ENCODE results near the gene ETV3L. TPM values are rescaled to one million over a fixed set of nuclear protein-coding genes. Genes with fewer than 3 reads are reported as not detected.
"Not testable (repeated sequence)": the region's sequence is repeated elsewhere in the genome, so short reads cannot be mapped to it uniquely, and the experiment has no call there.

The ETV3L gene
- total and polyA plus RNA-seq, 3 experiments from 2014 or later, result not detected

GRCh38 chr1:157056269-157056668, 43.3 kb downstream of the ETV3L start:
- peaks cover 0 to 7% (median 2%) of the 10 kb centered on the region in 3 donors for H3K36me3 Mint-ChIP-seq
- peaks cover 12 to 24% (median 13%) of the 10 kb centered on the region in 5 donors for H3K9me3 Mint-ChIP-seq
- ChIA-PET CTCF (no interaction called here), POLR2A (no interaction called here)
- H3K36me3 ChIP-seq (ENCODE audit: insufficient read depth, low read length), result no peaks in the 10 kb centered on the region
- H3K27me3 Mint-ChIP-seq, result peaks cover 40 to 71% of the 10 kb centered on the region in 2 donors
- no peak overlapping the region for H3K4me3 ChIP-seq (ENCODE audit: low read length)
- no peak for DNase-seq
- H3K4me1 Mint-ChIP-seq, result no peaks in the 10 kb centered on the region
- no peaks in the 10 kb centered on the region for H3K9me3 ChIP-seq (ENCODE audit: low read length)
- H3K27ac Mint-ChIP-seq, result no peak overlapping the region
- no peak overlapping the region for H3K4me3 Mint-ChIP-seq
- H3K4me1 ChIP-seq (ENCODE audit: insufficient read depth, low read length), result no peaks in the 10 kb centered on the region
- no peaks in the 10 kb centered on the region for H3K27me3 ChIP-seq (ENCODE audit: insufficient read depth, low read length, poor library complexity, severe bottlenecking)
- no peak overlapping the region for H3K27ac ChIP-seq (ENCODE audit: low read depth, low read length)

GRCh38 chr1:157055729-157056128, 43.9 kb downstream of the ETV3L start:
- Mint-ChIP-seq H3K27ac (peak overlapping the region in 1 of 8 donors; percentile 62), H3K4me3 (peak overlapping the region in 1 of 7 donors; percentile 28), H3K9me3 (peaks cover 13 to 20% (median 15%) of the 10 kb centered on the region in 5 donors), H3K27me3 (peaks cover 40 to 71% of the 10 kb centered on the region in 2 donors)
- H3K4me1 ChIP-seq (ENCODE audit: insufficient read depth, low read length); H3K9me3 ChIP-seq (ENCODE audit: low read length); H3K27me3 ChIP-seq (ENCODE audit: insufficient read depth, low read length, poor library complexity, severe bottlenecking); CTCF ChIA-PET; H3K36me3 Mint-ChIP-seq; POLR2A ChIA-PET; H3K36me3 ChIP-seq (ENCODE audit: insufficient read depth, low read length); H3K4me1 Mint-ChIP-seq; DNase-seq; H3K27ac ChIP-seq (ENCODE audit: low read depth, low read length); H3K4me3 ChIP-seq (ENCODE audit: low read length): not testable (repeated sequence)

GRCh38 chr1:157050836-157051235, 48.8 kb downstream of the ETV3L start:
- Mint-ChIP-seq H3K27me3 (peaks cover 54 to 72% of the 10 kb centered on the region in 2 donors), H3K9me3 (peaks cover 14 to 23% (median 17%) of the 10 kb centered on the region in 5 donors), H3K36me3 (peaks cover 1 to 10% (median 4%) of the 10 kb centered on the region in 3 donors), H3K27ac (no peak overlapping the region), H3K4me1 (peaks cover 6 to 10% (median 9%) of the 10 kb centered on the region in 3 donors), H3K4me3 (no peak overlapping the region)
- H3K4me3 ChIP-seq (ENCODE audit: low read length), result no peak overlapping the region
- CTCF ChIA-PET, result no interaction called here
- peaks cover 15% of the 10 kb centered on the region for H3K27me3 ChIP-seq (ENCODE audit: insufficient read depth, low read length, poor library complexity, severe bottlenecking)
- no peaks in the 10 kb centered on the region for H3K36me3 ChIP-seq (ENCODE audit: insufficient read depth, low read length)
- H3K27ac ChIP-seq (ENCODE audit: low read depth, low read length), result no peak overlapping the region
- no peaks in the 10 kb centered on the region for H3K9me3 ChIP-seq (ENCODE audit: low read length)
- DNase-seq, result no peak
- peaks cover 4% of the 10 kb centered on the region for H3K4me1 ChIP-seq (ENCODE audit: insufficient read depth, low read length)
- POLR2A ChIA-PET, result no interaction called here

- H3K36me3 Mint-ChIP-seq, result peaks cover 1 to 6% (median 2%) of the 10 kb centered on the region in 3 donors
- peaks cover 9 to 16% (median 13%) of the 10 kb centered on the region in 3 donors for H3K4me1 Mint-ChIP-seq
- ChIA-PET CTCF (no interaction called here), POLR2A (no interaction called here)
- peak overlapping the region in 1 of 8 donors; percentile 2 for H3K27ac Mint-ChIP-seq
- H3K4me3 Mint-ChIP-seq, result peak overlapping the region; percentile 3 to 67 (median 40)
- Histone ChIP-seq H3K27me3 (ENCODE audit: insufficient read depth, low read length, poor library complexity, severe bottlenecking) (peaks cover 24% of the 10 kb centered on the region), H3K36me3 (ENCODE audit: insufficient read depth, low read length) (no peaks in the 10 kb centered on the region), H3K4me1 (ENCODE audit: insufficient read depth, low read length) (peaks cover 4% of the 10 kb centered on the region), H3K4me3 (ENCODE audit: low read length) (no peak overlapping the region), H3K27ac (ENCODE audit: low read depth, low read length) (no peak overlapping the region), H3K9me3 (ENCODE audit: low read length) (no peaks in the 10 kb centered on the region)
- peaks cover 8 to 13% (median 12%) of the 10 kb centered on the region in 5 donors for H3K9me3 Mint-ChIP-seq
- no peak for DNase-seq
- peaks cover 52 to 87% of the 10 kb centered on the region in 2 donors for H3K27me3 Mint-ChIP-seq
Observed at GRCh38 chr1:157047062-157047410, 52.6 kb downstream of the ETV3L start.

GRCh38 chr1:157045250-157046218, 54.1 kb downstream of the ETV3L start, which contains the start of gene ARHGEF11:
Gene ARHGEF11 (minus strand): TSS chr1:157045742. CDS start chr1:157044330, 1,412 bp downstream.
- peaks cover 0 to 4% (median 2%) of the 10 kb centered on the region in 5 donors for H3K9me3 Mint-ChIP-seq
- peaks cover 1 to 3% (median 2%) of the 10 kb centered on the region in 3 donors for H3K36me3 Mint-ChIP-seq
- H3K9me3 ChIP-seq (ENCODE audit: low read length), result no peaks in the 10 kb centered on the region
- H3K36me3 ChIP-seq (ENCODE audit: insufficient read depth, low read length), result no peaks in the 10 kb centered on the region
- H3K27me3 Mint-ChIP-seq, result peaks cover 40 to 88% of the 10 kb centered on the region in 2 donors
- H3K27me3 ChIP-seq (ENCODE audit: insufficient read depth, low read length, poor library complexity, severe bottlenecking), result peaks cover 24% of the 10 kb centered on the region
- CTCF ChIA-PET, result no interaction called here
- peak within 1 kb of the TSS; percentile 85 to 98 (median 93) for H3K4me3 Mint-ChIP-seq
- peak within 1 kb of the TSS; percentile 23 for H3K4me3 ChIP-seq (ENCODE audit: low read length)
- DNase-seq, result peak in 2 of 5 donors; percentile 7 to 11
- H3K4me1 ChIP-seq (ENCODE audit: insufficient read depth, low read length), result peaks cover 4% of the 10 kb centered on the region
- POLR2A ChIA-PET, result no interaction called here
- H3K27ac ChIP-seq (ENCODE audit: low read depth, low read length), result peak within 1 kb of the TSS; percentile 51
- H3K4me1 Mint-ChIP-seq, result peaks cover 9 to 16% (median 13%) of the 10 kb centered on the region in 3 donors
- peak within 1 kb of the TSS in 4 of 8 donors; percentile 18 to 48 (median 28) for H3K27ac Mint-ChIP-seq

DNA sequence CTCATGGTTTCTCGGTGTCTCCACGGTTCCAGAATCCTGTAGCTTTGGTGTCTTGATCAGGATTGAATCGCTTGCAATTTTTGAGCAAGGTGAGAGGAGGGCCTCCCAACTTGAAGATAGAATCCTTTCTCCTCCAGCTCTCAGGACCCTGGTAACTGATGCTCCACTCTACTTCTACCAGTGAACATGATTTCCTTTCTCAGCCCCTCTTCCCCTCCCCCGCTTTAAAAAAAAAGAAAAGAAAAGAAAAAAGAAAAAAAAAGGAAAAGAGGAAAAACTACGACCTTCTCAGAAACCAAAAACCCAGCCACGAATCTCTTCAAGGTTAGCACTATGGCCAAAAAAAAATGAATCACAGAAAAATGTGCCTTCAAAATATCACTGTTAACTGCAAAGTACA, 55.3 kb downstream of the ETV3L start:
- Histone ChIP-seq H3K4me3 (ENCODE audit: low read length) (no peak overlapping the region), H3K36me3 (ENCODE audit: insufficient read depth, low read length) (no peaks in the 10 kb centered on the region), H3K27me3 (ENCODE audit: insufficient read depth, low read length, poor library complexity, severe bottlenecking) (peaks cover 24% of the 10 kb centered on the region), H3K4me1 (ENCODE audit: insufficient read depth, low read length) (peaks cover 4% of the 10 kb centered on the region), H3K27ac (ENCODE audit: low read depth, low read length) (peak overlapping the region; percentile 51), H3K9me3 (ENCODE audit: low read length) (no peaks in the 10 kb centered on the region)
- Mint-ChIP-seq H3K9me3 (peaks cover 0 to 4% (median 0%) of the 10 kb centered on the region in 5 donors), H3K27ac (no peak overlapping the region), H3K36me3 (peaks cover 1 to 3% (median 2%) of the 10 kb centered on the region in 3 donors), H3K4me1 (peaks cover 9 to 16% (median 13%) of the 10 kb centered on the region in 3 donors), H3K27me3 (peaks cover 40 to 86% of the 10 kb centered on the region in 2 donors), H3K4me3 (peak overlapping the region in 4 of 7 donors; percentile 8 to 64 (median 33))
- ChIA-PET CTCF (no interaction called here), POLR2A (interaction anchor here (0.7 kb wide), 1 partner anchor 329 kb away, joined by 4 read pairs; no protein-coding TSS in a partner anchor)
- no peak for DNase-seq

GRCh38 chr1:157043685-157044084, 55.9 kb downstream of the ETV3L start:
- H3K4me3 ChIP-seq (ENCODE audit: low read length), result no peak overlapping the region
- ChIA-PET POLR2A (no interaction called here), CTCF (no interaction called here)
- peaks cover 36 to 88% of the 10 kb centered on the region in 2 donors for H3K27me3 Mint-ChIP-seq
- H3K9me3 ChIP-seq (ENCODE audit: low read length), result no peaks in the 10 kb centered on the region
- peaks cover 9 to 16% (median 13%) of the 10 kb centered on the region in 3 donors for H3K4me1 Mint-ChIP-seq
- peaks cover 1 to 3% (median 2%) of the 10 kb centered on the region in 3 donors for H3K36me3 Mint-ChIP-seq
- peaks cover 24% of the 10 kb centered on the region for H3K27me3 ChIP-seq (ENCODE audit: insufficient read depth, low read length, poor library complexity, severe bottlenecking)
- H3K4me1 ChIP-seq (ENCODE audit: insufficient read depth, low read length), result peaks cover 4% of the 10 kb centered on the region
- H3K36me3 ChIP-seq (ENCODE audit: insufficient read depth, low read length), result no peaks in the 10 kb centered on the region
- H3K4me3 Mint-ChIP-seq, result peak overlapping the region in 3 of 7 donors; percentile 5 to 25 (median 9)
- DNase-seq, result no peak
- H3K27ac ChIP-seq (ENCODE audit: low read depth, low read length), result no peak overlapping the region
- H3K9me3 Mint-ChIP-seq, result peaks cover 0 to 2% (median 0%) of the 10 kb centered on the region in 5 donors
- H3K27ac Mint-ChIP-seq, result no peak overlapping the region

DNA sequence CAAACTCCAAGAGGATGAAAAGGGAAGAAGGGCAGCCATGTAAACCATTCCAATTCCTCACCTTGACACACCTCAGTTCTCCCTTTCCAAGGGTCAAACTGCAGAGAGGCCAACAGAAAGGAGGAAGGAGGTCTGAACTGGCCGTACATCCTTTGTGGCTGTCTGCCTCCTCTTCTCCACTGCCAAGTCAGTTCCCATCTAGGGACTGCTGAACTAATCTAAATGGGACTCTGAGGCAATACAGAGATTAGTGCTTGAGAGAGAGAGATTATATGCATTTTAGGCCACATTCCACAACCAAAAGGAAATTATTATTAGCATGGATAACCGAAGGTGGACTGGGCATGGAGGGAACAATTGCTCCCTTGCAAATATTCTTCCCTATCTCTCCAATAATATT, 56.8 kb downstream of the ETV3L start:
- no peaks in the 10 kb centered on the region for H3K9me3 ChIP-seq (ENCODE audit: low read length)
- POLR2A ChIA-PET, result no interaction called here
- Mint-ChIP-seq H3K9me3 (peaks cover 0 to 2% (median 0%) of the 10 kb centered on the region in 5 donors), H3K36me3 (peaks cover 1 to 3% (median 2%) of the 10 kb centered on the region in 3 donors), H3K27ac (no peak overlapping the region), H3K4me1 (peaks cover 9 to 16% (median 13%) of the 10 kb centered on the region in 3 donors), H3K27me3 (peaks cover 31 to 85% of the 10 kb centered on the region in 2 donors), H3K4me3 (no peak overlapping the region)
- peaks cover 4% of the 10 kb centered on the region for H3K4me1 ChIP-seq (ENCODE audit: insufficient read depth, low read length)
- no peak overlapping the region for H3K27ac ChIP-seq (ENCODE audit: low read depth, low read length)
- CTCF ChIA-PET, result no interaction called here
- DNase-seq, result no peak
- H3K36me3 ChIP-seq (ENCODE audit: insufficient read depth, low read length), result no peaks in the 10 kb centered on the region
- H3K4me3 ChIP-seq (ENCODE audit: low read length), result no peak overlapping the region
- H3K27me3 ChIP-seq (ENCODE audit: insufficient read depth, low read length, poor library complexity, severe bottlenecking), result peaks cover 20% of the 10 kb centered on the region

All from CD8-positive, alpha-beta memory T cell (primary cell).